Measurements from ENCODE around the gene CHTF18.

The CHTF18 gene

GRCh38 chr16:787978-788398, 432 bp upstream of the CHTF18 start, which contains the start of gene RPUSD1:
TSS of gene RPUSD1 (minus strand) at chr16:788381. CDS start at chr16:787737, 644 bp downstream.
- Mint-ChIP-seq H3K27me3 (peaks cover 7% of the 10 kb centered on the region), H3K27ac (peak within 1 kb of the TSS; percentile 87), H3K4me3 (peak within 1 kb of the TSS; percentile 89), H3K36me3 (ENCODE audit: low read depth) (peaks cover 56% of the 10 kb centered on the region), H3K9me3 (no peaks in the 10 kb centered on the region), H3K4me1 (ENCODE audit: low read depth) (peaks cover 18% of the 10 kb centered on the region)
- intact Hi-C loops (cut with micrococcal nuclease): no loop called here

GRCh38 chr16:789191-789850, 901 bp downstream of the CHTF18 start:
- no peaks in the 10 kb centered on the region for H3K27me3 Mint-ChIP-seq
- peak overlapping the region; percentile 61 for H3K4me3 Mint-ChIP-seq
- no peaks in the 10 kb centered on the region for H3K9me3 Mint-ChIP-seq
- peaks cover 18% of the 10 kb centered on the region for H3K4me1 Mint-ChIP-seq (ENCODE audit: low read depth)
- intact Hi-C loops (cut with micrococcal nuclease): no loop called here
- peaks cover 64% of the 10 kb centered on the region for H3K36me3 Mint-ChIP-seq (ENCODE audit: low read depth)
- H3K27ac Mint-ChIP-seq: no peak overlapping the region

- H3K4me1 Mint-ChIP-seq (ENCODE audit: low read depth): peaks cover 18% of the 10 kb centered on the region
- intact Hi-C loops (cut with micrococcal nuclease): no loop called here
- no peaks in the 10 kb centered on the region for H3K27me3 Mint-ChIP-seq
- H3K36me3 Mint-ChIP-seq (ENCODE audit: low read depth): peaks cover 59% of the 10 kb centered on the region
- H3K27ac Mint-ChIP-seq: no peak overlapping the region
- no peak overlapping the region for H3K4me3 Mint-ChIP-seq
- no peaks in the 10 kb centered on the region for H3K9me3 Mint-ChIP-seq
These were observed 1.7 kb downstream of the CHTF18 start for GRCh38 chr16:790086-790485.

GRCh38 chr16:791131-791530, 2.7 kb downstream of the CHTF18 start:
- H3K27ac Mint-ChIP-seq: no peak overlapping the region
- H3K36me3 Mint-ChIP-seq (ENCODE audit: low read depth): peaks cover 48% of the 10 kb centered on the region
- H3K4me3 Mint-ChIP-seq: no peak overlapping the region
- intact Hi-C loops (cut with micrococcal nuclease): no loop called here
- no peaks in the 10 kb centered on the region for H3K27me3 Mint-ChIP-seq
- peaks cover 17% of the 10 kb centered on the region for H3K4me1 Mint-ChIP-seq (ENCODE audit: low read depth)
- H3K9me3 Mint-ChIP-seq: no peaks in the 10 kb centered on the region

GRCh38 chr16:792221-792995, 4.0 kb downstream of the CHTF18 start:
- peaks cover 4% of the 10 kb centered on the region for H3K4me1 Mint-ChIP-seq (ENCODE audit: low read depth)
- H3K27me3 Mint-ChIP-seq: no peaks in the 10 kb centered on the region
- no peak overlapping the region for H3K27ac Mint-ChIP-seq
- H3K36me3 Mint-ChIP-seq (ENCODE audit: low read depth): peaks cover 40% of the 10 kb centered on the region
- intact Hi-C loops (cut with micrococcal nuclease): no loop called here
- H3K4me3 Mint-ChIP-seq: no peak overlapping the region
- H3K9me3 Mint-ChIP-seq: no peaks in the 10 kb centered on the region

- no peak overlapping the region for H3K27ac Mint-ChIP-seq
- peaks cover 37% of the 10 kb centered on the region for H3K36me3 Mint-ChIP-seq (ENCODE audit: low read depth)
- intact Hi-C loops (cut with micrococcal nuclease): no loop called here
- no peak overlapping the region for H3K4me3 Mint-ChIP-seq
- H3K4me1 Mint-ChIP-seq (ENCODE audit: low read depth): no peaks in the 10 kb centered on the region
- H3K9me3 Mint-ChIP-seq: no peaks in the 10 kb centered on the region
- H3K27me3 Mint-ChIP-seq: peaks cover 4% of the 10 kb centered on the region
These were observed 5.0 kb downstream of the CHTF18 start for GRCh38 chr16:793414-793813.

- no peaks in the 10 kb centered on the region for H3K4me1 Mint-ChIP-seq (ENCODE audit: low read depth)
- intact Hi-C loops (cut with micrococcal nuclease): no loop called here
- no peak overlapping the region for H3K27ac Mint-ChIP-seq
- peaks cover 12% of the 10 kb centered on the region for H3K27me3 Mint-ChIP-seq
- peaks cover 33% of the 10 kb centered on the region for H3K36me3 Mint-ChIP-seq (ENCODE audit: low read depth)
- H3K9me3 Mint-ChIP-seq: no peaks in the 10 kb centered on the region
- no peak overlapping the region for H3K4me3 Mint-ChIP-seq
These were observed 5.8 kb downstream of the CHTF18 start for GRCh38 chr16:794091-794822.

GRCh38 chr16:794853-795466, 6.5 kb downstream of the CHTF18 start:
- peaks cover 33% of the 10 kb centered on the region for H3K36me3 Mint-ChIP-seq (ENCODE audit: low read depth)
- H3K27ac Mint-ChIP-seq: no peak overlapping the region
- H3K4me3 Mint-ChIP-seq: no peak overlapping the region
- H3K4me1 Mint-ChIP-seq (ENCODE audit: low read depth): no peaks in the 10 kb centered on the region
- peaks cover 18% of the 10 kb centered on the region for H3K27me3 Mint-ChIP-seq
- intact Hi-C loops (cut with micrococcal nuclease): no loop called here
- no peaks in the 10 kb centered on the region for H3K9me3 Mint-ChIP-seq

GRCh38 chr16:795580-796229, 7.3 kb downstream of the CHTF18 start:
- no peak overlapping the region for H3K27ac Mint-ChIP-seq
- H3K4me3 Mint-ChIP-seq: no peak overlapping the region
- H3K27me3 Mint-ChIP-seq: peaks cover 25% of the 10 kb centered on the region
- H3K9me3 Mint-ChIP-seq: no peaks in the 10 kb centered on the region
- H3K36me3 Mint-ChIP-seq (ENCODE audit: low read depth): peaks cover 32% of the 10 kb centered on the region
- intact Hi-C loops (cut with micrococcal nuclease): no loop called here
- no peaks in the 10 kb centered on the region for H3K4me1 Mint-ChIP-seq (ENCODE audit: low read depth)

GRCh38 chr16:796296-797119, 8.1 kb downstream of the CHTF18 start:
- intact Hi-C loops (cut with micrococcal nuclease): no loop called here
- Mint-ChIP-seq H3K4me1 (ENCODE audit: low read depth) (no peaks in the 10 kb centered on the region), H3K36me3 (ENCODE audit: low read depth) (peaks cover 24% of the 10 kb centered on the region), H3K4me3 (no peak overlapping the region), H3K9me3 (no peaks in the 10 kb centered on the region), H3K27me3 (peaks cover 33% of the 10 kb centered on the region), H3K27ac (no peak overlapping the region)

GRCh38 chr16:797120-797420, 8.7 kb downstream of the CHTF18 start:
- intact Hi-C loops (cut with micrococcal nuclease): no loop called here
- Mint-ChIP-seq H3K4me3 (no peak overlapping the region), H3K36me3 (ENCODE audit: low read depth) (peaks cover 19% of the 10 kb centered on the region)

GRCh38 chr16:797686-798085, 9.3 kb downstream of the CHTF18 start:
- Mint-ChIP-seq H3K4me3 (no peak overlapping the region), H3K36me3 (ENCODE audit: low read depth) (peaks cover 18% of the 10 kb centered on the region), H3K4me1 (ENCODE audit: low read depth) (no peaks in the 10 kb centered on the region), H3K27me3 (peaks cover 45% of the 10 kb centered on the region), H3K9me3 (no peaks in the 10 kb centered on the region), H3K27ac (no peak overlapping the region)
- intact Hi-C loops (cut with micrococcal nuclease): no loop called here

More at GRCh38 chr16:797120-797420, 8.7 kb downstream of the CHTF18 start:
- peaks cover 39% of the 10 kb centered on the region for H3K27me3 Mint-ChIP-seq
- no peaks in the 10 kb centered on the region for H3K9me3 Mint-ChIP-seq
- no peaks in the 10 kb centered on the region for H3K4me1 Mint-ChIP-seq (ENCODE audit: low read depth)
- H3K27ac Mint-ChIP-seq: no peak overlapping the region

GRCh38 chr16:798666-799065, 10.2 kb downstream of the CHTF18 start:
- Mint-ChIP-seq H3K4me3 (no peak overlapping the region), H3K27ac (no peak overlapping the region), H3K9me3 (no peaks in the 10 kb centered on the region), H3K4me1 (ENCODE audit: low read depth) (no peaks in the 10 kb centered on the region), H3K27me3 (peaks cover 54% of the 10 kb centered on the region), H3K36me3 (ENCODE audit: low read depth) (peaks cover 13% of the 10 kb centered on the region)
- intact Hi-C loops (cut with micrococcal nuclease): no loop called here
